ENCODE results near the gene IP6K3.

IP6K3 gene

GRCh38 chr6:33720998-33721397, 25.7 kb downstream of the IP6K3 start:
- DNase-seq, result no peak

- no peak for DNase-seq
These were observed 27.2 kb downstream of the IP6K3 start for GRCh38 chr6:33719326-33719987.

- no peak for DNase-seq
These were observed 28.0 kb downstream of the IP6K3 start for GRCh38 chr6:33718713-33719112.

- DNase-seq, result peak; percentile 29
These were observed 28.7 kb downstream of the IP6K3 start for GRCh38 chr6:33717934-33718455.

GRCh38 chr6:33716890-33717632, 29.6 kb downstream of the IP6K3 start:
- DNase-seq, result no peak

- DNase-seq, result no peak
These were observed 30.3 kb downstream of the IP6K3 start for GRCh38 chr6:33716379-33716778.

- DNase-seq, result no peak
These were observed 32.2 kb downstream of the IP6K3 start for GRCh38 chr6:33714385-33715040.

- no peak for DNase-seq
These were observed 32.9 kb downstream of the IP6K3 start for GRCh38 chr6:33713786-33714185.

GRCh38 chr6:33712914-33713313, 33.8 kb downstream of the IP6K3 start:
- no peak for DNase-seq

- peak; percentile 96 for DNase-seq
These were observed 35.3 kb downstream of the IP6K3 start, which contains the start of gene UQCC2 for GRCh38 chr6:33711140-33712129. Gene UQCC2, minus strand, starts transcription at chr6:33711700. Its CDS starts 14 bp downstream, at chr6:33711686.

GRCh38 chr6:33710296-33711121, 36.2 kb downstream of the IP6K3 start:
- DNase-seq, result no peak

- DNase-seq, result no peak
These were observed 37.0 kb downstream of the IP6K3 start for GRCh38 chr6:33709605-33710295.

- DNase-seq, result no peak
These were observed 38.0 kb downstream of the IP6K3 start for GRCh38 chr6:33708516-33709204.

GRCh38 chr6:33707771-33708170, 38.9 kb downstream of the IP6K3 start:
- no peak for DNase-seq

- DNase-seq, result no peak
These were observed 40.6 kb downstream of the IP6K3 start for GRCh38 chr6:33705955-33706725.

GRCh38 chr6:33705268-33705885, 41.3 kb downstream of the IP6K3 start:
- peak; percentile 70 for DNase-seq

GRCh38 chr6:33704215-33705066, 42.3 kb downstream of the IP6K3 start:
- no peak for DNase-seq

Data from fibroblast of skin of right quadriceps (primary cell).